Small intestine (tissue), 7 donors: Measurements from ENCODE around the gene TMUB2. TPM values are rescaled to one million over a fixed set of nuclear protein-coding genes. Genes with fewer than 3 reads are reported as not detected.

Experiments used
- DNase-seq, 2 donors: peaks; one replicate each; pipeline versions ENCODE4 v3.0.0 to v3.0.0-alpha.2; 2013
- FAIRE-seq: peaks from 2 replicates; lab custom pipeline; 2012; peaks lifted over from hg19 to GRCh38; lab: Jason Lieb, UNC
- H3K27ac ChIP-seq, 3 donors: one replicate each; pipeline ENCODE4 v1.5.1; 2013; ENCODE audit warnings: low read length in 2 of 3, mild to moderate bottlenecking in 2 of 3, control low read depth in 1 of 3, inconsistent platforms in 1 of 3, low read depth in 1 of 3, moderate library complexity in 1 of 3
- H3K27me3 ChIP-seq, 3 donors: one replicate each; pipeline ENCODE4 v1.6.1; 2013; ENCODE audit warnings: low read length in 3 of 3, inconsistent platforms in 1 of 3; ENCODE audit not compliant: control insufficient read depth in 3 of 3, insufficient read depth in 3 of 3
- H3K36me3 ChIP-seq, 3 donors: one replicate each; pipeline ENCODE4 v1.6.1; 2013; ENCODE audit warnings: low read length in 3 of 3, inconsistent platforms in 1 of 3, low read depth in 1 of 3, mild to moderate bottlenecking in 1 of 3, moderate library complexity in 1 of 3; ENCODE audit not compliant: control insufficient read depth in 3 of 3, insufficient read depth in 2 of 3
- H3K4me1 ChIP-seq, 3 donors: one replicate each; pipeline ENCODE4 v1.6.1; 2013; ENCODE audit warnings: low read length in 2 of 3, inconsistent platforms in 1 of 3, low read depth in 1 of 3, mild to moderate bottlenecking in 1 of 3, moderate library complexity in 1 of 3; ENCODE audit not compliant: control insufficient read depth in 3 of 3, insufficient read depth in 2 of 3
- H3K4me3 ChIP-seq, 3 donors: one replicate each; pipeline ENCODE4 v1.5.1; 2013; ENCODE audit warnings: low read length in 3 of 3, control low read depth in 1 of 3, inconsistent platforms in 1 of 3, low read depth in 1 of 3, mild to moderate bottlenecking in 1 of 3, moderate library complexity in 1 of 3
- H3K9me3 ChIP-seq, 2 donors: one replicate each; pipeline ENCODE4 v1.6.1; 2013; ENCODE audit warnings: low read depth in 1 of 2, low read length in 1 of 2; ENCODE audit not compliant: control insufficient read depth in 2 of 2, insufficient read depth in 1 of 2
- WGBS, 3 donors: extraction: QIAGEN DNeasy Blood & Tissue Kit; methylation state at CpG; one replicate each; pipeline ENCODE4 v1.1.7; 2013; 5-methylcytosine and 5-hydroxymethylcytosine counted together
- polyA plus RNA-seq, 4 donors: library from polyadenylated mRNA; stranded (reverse) in 3 of 4; unstranded in 1 of 4; fragments of 200-250 nt in 3 of 4; fragments of 120-200 nt in 1 of 4; gene quantifications; one replicate each; pipeline versions ENCODE4 v1.2.1 to v1.2.3, GENCODE V29; 2013
- donor health status: healthy with polysubstance abuse.
- donor health status: control.
- donor health status: control.
- donor health status: Bipolar disorder and iron deficiency.
- donor health status: healthy.

TMUB2 gene
- polyA plus RNA-seq, 4 donors, result 28.7 to 40.2 (median 32.3) TPM

DNA sequence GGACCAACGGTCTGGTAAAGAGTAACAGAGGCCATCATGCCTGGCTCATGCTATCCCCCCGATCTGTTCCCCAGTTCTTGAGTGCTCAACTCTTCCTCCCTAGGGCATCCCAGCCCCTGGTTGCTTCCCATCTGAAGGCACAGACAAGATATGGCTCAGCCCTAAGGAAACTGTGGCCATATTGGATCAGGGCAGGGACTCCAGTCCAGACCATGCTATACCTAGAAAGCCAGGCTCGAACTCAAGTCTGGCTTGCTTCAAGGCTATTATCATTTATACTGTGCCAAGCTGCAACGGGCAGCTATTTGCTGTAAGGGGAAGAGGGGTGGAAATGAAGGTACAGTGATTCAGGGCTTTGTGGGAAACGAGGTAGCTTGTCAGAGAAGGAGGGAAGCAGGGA, 29.9 kb downstream of the TMUB2 start:
- no peaks in the 10 kb centered on the region for H3K27me3 ChIP-seq
- H3K36me3 ChIP-seq, result peaks cover 0 to 63% (median 15%) of the 10 kb centered on the region in 3 donors
- 60 to 75% (median 74%) methylated on average over 5 of the region's 5 CpGs for WGBS, 3 donors
- no peaks in the 10 kb centered on the region for H3K9me3 ChIP-seq
- FAIRE-seq (no peak), DNase-seq (no peak)
- H3K4me1 ChIP-seq, result peaks cover 5 to 11% (median 10%) of the 10 kb centered on the region in 3 donors
- H3K4me3 ChIP-seq, result no peak overlapping the region
- no peak overlapping the region for H3K27ac ChIP-seq

- Histone ChIP-seq H3K36me3 (peaks cover 0 to 52% (median 15%) of the 10 kb centered on the region in 3 donors), H3K4me1 (peaks cover 5 to 18% (median 10%) of the 10 kb centered on the region in 3 donors), H3K9me3 (no peaks in the 10 kb centered on the region), H3K27me3 (no peaks in the 10 kb centered on the region), H3K27ac (peak overlapping the region in 2 of 3 donors; percentile 76 to 78), H3K4me3 (peak overlapping the region; percentile 39 to 68 (median 48))
- FAIRE-seq, result no peak
- DNase-seq, result no peak
- WGBS, 3 donors, result 4 to 5% (median 4%) methylated on average over 10 of the region's 10 CpGs
Measured at GRCh38 chr17:44217738-44218343, 31.1 kb downstream of the TMUB2 start.

DNA sequence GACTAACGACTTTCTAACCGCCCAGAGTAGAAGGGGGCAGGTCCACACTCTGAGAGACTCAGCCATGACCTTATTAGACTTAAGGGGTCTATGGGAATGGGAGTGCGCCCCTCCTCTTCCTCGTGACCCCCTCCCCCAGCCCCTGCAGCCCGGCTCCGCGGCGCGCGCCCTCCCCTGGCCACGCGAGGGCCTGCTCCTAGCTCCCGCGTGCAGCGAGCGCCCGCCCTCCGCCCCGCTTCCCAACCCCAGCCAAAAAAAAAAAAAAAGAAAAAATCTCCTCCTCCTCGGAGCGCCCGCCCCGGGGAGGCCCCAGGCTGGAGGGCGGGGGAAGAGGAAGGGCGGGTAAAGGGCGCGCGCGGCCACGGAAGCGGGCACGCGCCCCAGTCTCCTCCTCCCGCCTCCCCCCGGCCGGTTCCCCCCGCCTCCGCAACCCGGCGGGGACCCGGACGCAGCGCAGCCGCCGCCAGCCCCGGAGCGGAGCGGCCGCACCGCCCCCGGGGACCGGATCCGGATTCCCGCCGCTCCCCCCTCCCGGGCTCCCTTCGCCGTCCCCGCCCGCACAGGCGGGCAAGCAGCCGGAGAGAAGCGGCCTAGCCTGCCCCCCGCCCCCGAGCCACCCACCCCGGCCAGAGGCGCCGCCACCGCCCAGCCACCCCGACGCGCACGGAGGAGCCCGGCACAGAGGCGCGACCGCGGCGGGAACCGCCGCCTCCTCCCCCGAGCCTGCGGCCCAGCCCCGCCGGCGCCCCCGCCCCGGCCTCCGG, 31.8 kb downstream of the TMUB2 start:
- Histone ChIP-seq H3K4me1 (peaks cover 7 to 25% (median 12%) of the 10 kb centered on the region in 3 donors), H3K36me3 (peaks cover 0 to 45% (median 15%) of the 10 kb centered on the region in 3 donors), H3K9me3 (no peaks in the 10 kb centered on the region), H3K27me3 (no peaks in the 10 kb centered on the region), H3K4me3 (peak overlapping the region; percentile 68 to 95 (median 88)), H3K27ac (peak overlapping the region; percentile 93 to 98 (median 95))
- no peak for FAIRE-seq
- peak; percentile 93 to 95 for DNase-seq
- 0 to 1% (median 1%) methylated on average over 22 to 86 of the region's 89 CpGs for WGBS, 3 donors

- DNase-seq (peak; percentile 60 to 86), FAIRE-seq (no peak)
- Histone ChIP-seq H3K9me3 (no peaks in the 10 kb centered on the region), H3K27ac (peak overlapping the region; percentile 93 to 98 (median 95)), H3K4me1 (peaks cover 7 to 29% (median 13%) of the 10 kb centered on the region in 3 donors), H3K36me3 (peaks cover 0 to 38% (median 15%) of the 10 kb centered on the region in 3 donors), H3K27me3 (no peaks in the 10 kb centered on the region), H3K4me3 (peak overlapping the region; percentile 33 to 95 (median 88))
- WGBS, 3 donors, result 0 to 1% (median 0%) methylated on average over 6 to 73 of the region's 73 CpGs
Measured at GRCh38 chr17:44219108-44219615, 32.4 kb downstream of the TMUB2 start.

DNA sequence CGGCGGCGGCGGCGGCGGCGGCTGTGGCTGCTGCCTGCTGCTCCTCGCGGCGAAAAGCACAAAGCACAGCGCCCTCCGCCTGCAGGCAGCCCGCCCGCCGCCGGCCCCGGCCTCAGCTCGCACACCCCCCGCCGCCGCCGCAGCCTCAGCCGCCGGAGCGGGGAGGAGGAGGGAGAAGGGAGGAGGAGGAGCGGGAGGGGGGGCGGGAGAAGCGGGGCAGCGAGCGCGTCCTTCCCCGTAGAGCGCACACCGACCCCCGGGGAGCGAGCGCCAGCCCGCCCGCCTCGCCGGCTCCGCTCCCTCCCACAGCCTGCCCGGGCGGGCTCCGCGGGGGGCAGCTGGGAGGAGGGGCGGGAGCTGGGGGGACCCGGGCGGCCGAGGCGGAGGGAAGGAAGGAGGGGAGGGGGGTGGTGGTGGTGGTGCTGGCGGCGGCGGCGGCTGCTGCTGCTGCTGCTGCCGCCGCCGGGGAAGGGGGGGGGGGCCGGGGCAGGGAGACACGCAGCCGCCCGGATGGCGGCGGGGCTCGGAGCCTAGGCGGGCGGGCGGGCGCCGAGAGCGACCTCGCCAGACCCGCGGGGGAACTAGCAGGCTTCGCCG, 32.9 kb downstream of the TMUB2 start, which contains the start of gene UBTF:
Gene UBTF (minus strand): TSS at position 60 of the 597 bp plus-strand sequence. CDS start 1,446 bp downstream, outside the sequence.
- H3K4me1 ChIP-seq, result peaks cover 7 to 29% (median 13%) of the 10 kb centered on the region in 3 donors
- no peak for FAIRE-seq
- no peaks in the 10 kb centered on the region for H3K9me3 ChIP-seq
- no peaks in the 10 kb centered on the region for H3K27me3 ChIP-seq
- peak; percentile 51 to 85 for DNase-seq
- WGBS, 3 donors, result 0% methylated on average over 16 to 75 of the region's 76 CpGs
- peaks cover 0 to 33% (median 11%) of the 10 kb centered on the region in 3 donors for H3K36me3 ChIP-seq
- H3K27ac ChIP-seq, result peak within 1 kb of the TSS; percentile 93 to 98 (median 98)
- peak within 1 kb of the TSS; percentile 86 to 95 (median 88) for H3K4me3 ChIP-seq

DNA sequence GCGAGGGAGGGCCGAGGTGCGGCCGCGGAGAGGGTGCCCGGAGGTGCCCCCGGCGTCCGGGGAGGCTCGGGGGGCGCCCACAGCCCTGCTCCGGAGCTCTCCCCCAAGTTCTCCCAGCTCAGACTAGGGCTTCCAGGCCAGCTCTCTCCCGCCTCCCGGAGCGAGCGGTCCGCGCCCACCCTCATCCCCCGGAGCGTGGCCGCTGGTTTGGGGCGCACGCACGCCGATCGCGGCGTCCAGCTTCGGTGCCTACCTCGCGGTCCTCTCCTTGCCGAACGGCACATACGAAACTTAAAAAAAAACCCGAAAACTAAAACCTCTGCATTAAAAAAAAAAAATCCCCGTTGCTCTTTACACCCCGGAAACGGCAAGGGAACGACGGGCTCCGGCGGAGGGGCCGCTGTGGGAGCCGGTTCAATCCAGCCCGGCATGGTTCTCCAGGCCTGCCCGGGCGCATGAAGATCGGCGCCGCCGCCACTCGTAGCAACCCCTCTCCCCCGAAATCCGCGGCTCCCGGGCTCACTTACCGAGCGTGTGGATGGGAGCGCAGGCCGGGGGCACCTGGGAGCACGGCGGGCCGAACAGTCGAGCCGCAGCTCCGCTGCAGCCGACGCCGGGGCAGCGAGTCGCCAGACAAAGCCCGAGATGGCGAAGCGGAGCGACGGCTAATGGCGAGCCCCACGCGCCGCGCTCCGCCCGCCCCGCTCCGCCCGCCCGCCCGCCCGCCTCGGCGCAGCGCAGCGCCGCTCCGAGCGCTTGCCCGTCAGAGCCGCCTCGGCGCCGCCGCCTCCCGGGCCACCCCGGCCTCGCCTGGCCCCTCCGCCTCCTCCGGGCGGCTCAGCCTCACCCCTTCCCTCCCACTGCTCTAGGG, 33.7 kb downstream of the TMUB2 start:
- peaks cover 7 to 29% (median 13%) of the 10 kb centered on the region in 3 donors for H3K4me1 ChIP-seq
- peak overlapping the region; percentile 86 to 95 (median 88) for H3K4me3 ChIP-seq
- WGBS, 3 donors, result 0% methylated on average over 60 to 108 of the region's 108 CpGs
- FAIRE-seq (no peak), DNase-seq (peak; percentile 48 to 79)
- no peaks in the 10 kb centered on the region for H3K27me3 ChIP-seq
- H3K36me3 ChIP-seq, result peaks cover 0 to 26% (median 5%) of the 10 kb centered on the region in 3 donors
- H3K27ac ChIP-seq, result peak overlapping the region; percentile 93 to 98 (median 93)
- H3K9me3 ChIP-seq, result no peaks in the 10 kb centered on the region

DNA sequence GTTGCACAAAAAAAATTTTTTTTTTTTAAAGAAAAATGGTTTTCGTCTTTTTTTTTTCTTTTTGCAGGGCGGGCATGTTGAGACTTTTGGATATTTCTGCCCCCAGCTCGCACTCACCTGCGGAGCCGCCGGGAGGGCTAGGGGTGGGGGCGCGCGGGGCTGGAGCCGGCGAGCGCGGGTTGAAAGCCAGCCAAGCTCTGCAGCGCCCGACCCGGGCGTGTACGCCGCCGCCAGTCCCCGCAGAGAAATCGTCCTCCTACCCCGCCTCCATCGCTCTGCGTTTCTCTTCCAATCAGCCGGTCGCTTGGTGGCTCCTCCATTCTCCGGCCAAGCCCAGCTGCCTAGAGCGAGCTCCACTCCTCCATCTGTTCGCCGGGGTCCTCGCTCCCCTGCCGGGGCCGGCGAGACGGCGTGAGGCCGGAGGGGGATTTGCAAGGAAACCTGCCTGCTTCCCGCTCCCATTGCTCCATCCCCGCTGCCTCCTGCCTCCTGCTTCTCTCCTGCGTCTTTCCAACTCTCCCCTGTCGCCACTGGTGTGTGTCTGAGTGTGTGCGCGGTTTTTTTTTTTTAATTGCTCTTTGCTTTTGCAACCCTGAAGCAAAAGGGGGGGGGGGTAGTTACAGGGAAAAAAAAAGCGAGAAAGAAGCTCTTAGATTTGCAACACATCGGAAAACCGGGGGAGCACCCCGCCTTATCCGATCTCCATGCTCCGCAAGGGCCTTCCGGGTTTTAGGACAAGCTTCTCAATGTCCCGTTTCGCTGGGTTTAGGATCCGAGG, 34.5 kb downstream of the TMUB2 start:
- H3K4me3 ChIP-seq, result peak overlapping the region; percentile 86 to 95 (median 88)
- H3K9me3 ChIP-seq, result no peaks in the 10 kb centered on the region
- FAIRE-seq, result no peak
- peaks cover 7 to 29% (median 13%) of the 10 kb centered on the region in 3 donors for H3K4me1 ChIP-seq
- H3K27me3 ChIP-seq, result no peaks in the 10 kb centered on the region
- WGBS, 3 donors, result 0 to 1% (median 1%) methylated on average over 51 to 54 of the region's 54 CpGs
- peak; percentile 80 to 87 for DNase-seq
- peak overlapping the region; percentile 87 to 98 (median 93) for H3K27ac ChIP-seq
- peaks cover 0 to 17% (median 0%) of the 10 kb centered on the region in 3 donors for H3K36me3 ChIP-seq
